ENCODE measurements around the gene RBBP4.

Gene RBBP4

DNA sequence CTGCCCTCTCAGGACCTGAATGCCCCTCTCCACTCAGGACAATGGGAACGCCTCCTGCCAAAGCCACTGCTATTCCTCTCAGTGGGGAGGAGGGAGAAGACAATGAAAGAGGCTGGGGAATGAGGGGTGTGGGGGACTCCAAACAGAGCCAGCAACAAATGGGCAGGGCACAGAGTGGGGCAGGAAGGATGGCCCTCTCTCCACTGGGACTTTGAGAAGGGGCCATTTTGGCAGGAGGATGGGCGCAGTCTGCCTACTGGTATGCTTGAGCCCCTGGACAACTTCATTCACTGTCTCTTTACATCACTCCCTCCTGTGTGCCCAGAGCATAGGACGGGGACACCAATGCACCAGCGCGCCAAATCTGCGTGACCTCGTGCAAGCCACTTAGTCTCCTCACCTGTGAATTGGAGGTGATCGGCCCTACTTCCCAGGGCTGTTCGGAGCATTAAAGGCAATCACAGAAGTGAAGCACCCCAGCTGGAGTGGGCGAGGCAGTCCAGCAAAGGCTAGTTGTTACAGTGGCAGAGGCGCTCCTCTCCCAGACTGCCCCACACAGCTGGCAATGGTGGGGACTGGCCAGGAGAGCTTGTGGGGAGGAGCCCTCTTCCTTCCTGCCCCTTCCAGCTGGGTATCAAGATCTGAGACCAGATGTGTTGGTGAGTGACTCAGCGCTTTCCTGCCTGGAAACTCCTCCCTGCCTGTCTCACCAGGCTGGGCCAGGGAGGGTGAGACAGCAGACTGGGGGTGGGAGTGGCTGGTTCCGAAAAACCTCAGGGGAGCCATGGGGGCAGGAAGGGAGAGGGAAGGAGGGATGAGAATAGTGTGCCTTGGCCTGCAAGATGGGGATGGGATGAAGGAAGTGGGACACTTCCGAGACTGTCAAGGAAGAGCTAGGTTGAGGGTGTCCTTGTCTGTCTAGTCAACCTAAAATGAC, 73.9 kb downstream of the RBBP4 start:
- DNase-seq, result no peak

DNA sequence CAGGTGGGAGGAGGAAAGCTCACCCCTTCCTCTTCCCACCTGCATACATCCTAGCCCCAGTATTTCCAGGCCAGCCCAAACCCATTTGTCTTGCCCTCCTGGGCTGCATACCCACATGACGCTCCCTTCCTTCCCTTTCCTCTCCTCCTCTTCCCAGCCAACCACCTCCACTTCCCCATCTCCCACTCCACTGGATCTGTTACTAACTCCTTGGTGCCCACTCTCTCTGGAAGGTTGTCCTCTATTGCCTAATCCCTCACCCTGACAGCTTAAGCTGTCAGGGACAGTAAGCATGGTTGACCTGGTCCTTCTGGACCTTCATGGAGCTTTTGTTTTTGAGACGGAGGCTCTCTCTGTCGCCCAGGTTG, 74.6 kb downstream of the RBBP4 start:
- no peak for DNase-seq

DNA sequence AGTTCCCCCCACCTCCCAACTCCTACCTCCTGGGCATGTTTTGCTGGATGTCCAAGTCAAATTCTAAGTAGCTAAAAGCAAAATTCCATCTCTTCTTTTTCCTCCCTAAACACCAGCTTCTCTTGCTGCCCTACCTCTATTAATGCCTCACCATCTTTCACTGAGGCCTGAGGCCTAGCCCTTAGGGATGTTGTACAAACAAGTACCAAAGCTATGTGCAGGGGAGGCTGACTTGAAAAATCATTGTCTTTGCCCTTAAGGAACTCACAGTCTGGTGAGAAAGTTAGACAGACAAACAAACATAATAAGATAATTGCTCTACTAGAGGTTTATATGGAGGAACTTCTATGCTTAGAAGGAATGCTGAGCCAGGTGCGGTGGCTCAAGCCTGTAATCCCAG, 76.9 kb downstream of the RBBP4 start:
- no peak for DNase-seq

DNA sequence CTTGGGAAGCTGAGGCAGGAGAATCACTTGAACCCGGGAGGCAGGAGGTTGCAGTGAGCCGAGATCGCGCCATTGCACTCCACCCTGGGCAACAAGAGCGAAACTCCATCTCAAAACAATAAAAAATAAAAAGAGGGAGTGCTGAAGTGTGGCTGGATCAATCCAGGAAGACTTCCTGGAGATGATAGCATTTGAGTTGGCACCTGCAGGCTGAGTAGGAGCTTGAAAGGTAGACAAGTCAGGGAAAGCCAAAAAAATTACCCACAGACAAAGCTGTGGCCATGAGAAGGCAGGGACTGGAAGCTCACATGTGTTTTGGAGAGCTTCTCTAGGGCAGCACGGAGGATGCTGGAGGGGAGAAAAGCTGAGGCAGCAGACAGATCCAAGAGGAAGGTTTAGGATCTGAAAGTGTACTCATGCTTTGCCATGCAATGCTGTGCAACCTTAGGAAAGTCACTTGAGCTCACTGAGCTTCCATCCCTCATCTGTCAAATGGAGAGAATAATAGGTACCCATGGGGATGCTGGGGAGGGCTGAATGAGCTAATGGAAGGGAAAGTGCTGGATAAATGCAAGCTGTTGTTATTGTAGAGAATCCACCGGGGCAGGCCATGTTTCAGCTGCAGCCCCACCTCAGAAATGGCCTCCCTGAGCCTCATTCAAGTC, 77.5 kb downstream of the RBBP4 start:
- no peak for DNase-seq

DNA sequence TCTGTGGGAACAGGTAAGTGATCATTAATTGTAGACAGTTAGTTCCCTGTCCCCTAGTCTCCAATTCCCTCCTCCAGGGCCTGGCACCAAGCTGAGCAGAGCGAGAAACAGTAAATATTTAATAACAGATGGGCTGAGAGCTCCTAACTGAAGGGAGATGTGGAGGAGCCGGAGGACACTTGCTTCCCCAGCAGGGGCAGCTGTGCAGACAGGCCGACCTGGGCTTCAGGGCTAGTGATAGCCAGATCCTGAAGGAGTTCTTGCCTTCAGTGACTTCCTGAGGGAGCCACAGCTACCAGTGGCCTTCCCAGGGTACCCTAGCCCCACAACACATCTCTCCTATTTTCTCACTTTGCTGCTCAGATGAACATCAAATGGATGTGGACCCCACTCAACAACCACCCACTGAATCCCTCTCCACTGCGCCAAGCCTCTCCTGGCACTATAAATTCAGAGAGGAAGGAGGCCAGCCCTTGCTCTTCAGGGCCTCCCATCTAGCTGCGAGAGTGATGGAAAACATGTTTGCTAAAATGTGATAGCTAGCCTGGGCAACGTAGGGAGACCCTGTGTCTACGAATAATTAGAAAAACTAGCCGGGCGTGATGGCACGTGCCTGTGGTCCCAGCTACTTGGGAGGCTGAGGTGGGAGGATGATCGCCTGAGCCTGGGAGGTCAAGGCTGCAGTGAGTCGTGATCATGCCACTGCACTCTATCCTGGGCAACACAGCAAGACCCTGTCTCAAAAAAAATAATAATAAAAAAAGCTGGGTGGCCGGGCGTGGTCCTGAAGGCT, 78.4 kb downstream of the RBBP4 start:
- DNase-seq, result no peak

DNA sequence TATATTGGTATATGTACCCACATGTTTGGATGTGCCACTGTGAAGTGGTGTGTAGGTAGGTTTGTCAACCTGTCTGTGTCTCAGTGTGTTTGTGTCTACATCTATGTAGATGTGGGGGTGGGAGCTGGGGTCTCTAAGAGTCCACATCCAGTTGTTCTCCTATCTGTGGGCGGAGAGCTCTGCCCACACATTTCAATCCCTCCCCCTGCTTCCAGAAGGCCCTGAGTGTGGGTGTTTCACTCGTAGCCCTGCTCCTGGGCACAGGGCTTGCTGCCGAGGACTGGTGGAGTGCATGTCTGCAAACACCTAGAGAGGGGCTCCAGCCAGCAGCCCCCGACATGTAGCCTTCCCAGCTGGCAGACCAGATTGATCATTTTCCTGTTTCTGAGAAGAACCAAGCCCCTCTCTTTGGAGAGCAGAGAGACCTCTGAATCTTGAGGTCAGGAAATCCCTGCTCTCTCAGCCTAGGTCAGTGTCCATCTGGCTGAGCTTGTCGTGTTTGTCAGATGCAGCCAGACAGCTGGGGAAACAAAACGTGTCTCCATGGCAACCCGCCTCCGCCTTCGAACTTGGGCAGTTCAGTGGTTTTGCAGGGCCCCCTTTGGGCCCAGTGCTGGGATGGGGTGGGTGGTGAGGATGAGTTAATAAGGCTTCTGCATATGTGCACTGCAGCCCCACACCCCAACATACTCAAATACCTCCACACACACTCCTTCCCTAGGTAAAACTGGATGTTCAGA, 82.7 kb downstream of the RBBP4 start:
- no peak for DNase-seq
